GM12878 (cell line): ENCODE results near the gene UGGT2. TPM values are rescaled to one million over a fixed set of nuclear protein-coding genes. Genes with fewer than 3 reads are reported as not detected.

Experiments
- ATAC-seq: fragments of 200-7000 bp; cut with Tn5 transposase; 3 replicates; pipeline ENCODE4 v1.9.1; 2020; ENCODE audit warnings: mild to moderate bottlenecking, moderate library complexity
- BruUV-seq: library from RNA; stranded (reverse); fragments of 400-500 nt; replicated peaks from 2 replicates; lab custom pipeline; 2021; lab: Mats Ljungman, UMichigan
- CTCF ChIA-PET: fragments of 300-600 bp; sonication (Branson Sonifier 250); formaldehyde crosslinking; extraction: SDS; loops from one replicate; lab custom pipeline; 2021; ENCODE audit warnings: inconsistent platforms; lab: Yijun Ruan, JAX
- POLR2A ChIA-PET: fragments of 350-600 bp; formaldehyde crosslinking; extraction: SDS; loops from one replicate; lab custom pipeline; 2021; ENCODE audit warnings: inconsistent platforms; lab: Charles Lee
- RAD21 ChIA-PET: fragments of 300-600 bp; sonication (Branson Sonifier 250); formaldehyde crosslinking; loops from one replicate; lab custom pipeline; 2023; ENCODE audit warnings: antibody characterized with exemption; ENCODE audit not compliant: unreplicated experiment; lab: Charles Lee
- SMC1A ChIA-PET: fragments of 300-600 bp; sonication (Branson Sonifier 250); formaldehyde crosslinking; loops from one replicate; lab custom pipeline; 2023; ENCODE audit not compliant: unreplicated experiment, uncharacterized antibody; lab: Charles Lee
- DNase-seq: peaks from one replicate; pipeline ENCODE4 v3.0.0-alpha.2; 2011; ENCODE audit warnings: low read depth, low spot score
- FAIRE-seq: peaks from 3 replicates; lab custom pipeline; 2011; peaks lifted over from hg19 to GRCh38; lab: Jason Lieb, UNC
- H2AFZ ChIP-seq: 2 replicates; pipeline ENCODE4 v1.6.0; 2011; ENCODE audit warnings: low read depth, low read length, control low read depth; ENCODE audit not compliant: control insufficient read depth
- H3K27ac ChIP-seq: 2 replicates; pipeline ENCODE4 v1.5.1; 2011; ENCODE audit warnings: control low read depth; ENCODE audit not compliant: control insufficient read depth, insufficient read depth
- H3K27me3 ChIP-seq, 2 experiments: replicated peaks in 1 of 2; 2 replicates each; pipeline versions ENCODE4 v1.6.0 to v1.6.1; 2011; ENCODE audit warnings: low read length in 1 of 2; ENCODE audit not compliant: control insufficient read depth in 2 of 2, insufficient read depth in 2 of 2
- H3K36me3 ChIP-seq, 2 experiments: 2 replicates each; pipeline ENCODE4 v1.5.1; 2011; ENCODE audit warnings: low read length in 1 of 2; ENCODE audit not compliant: control insufficient read depth in 2 of 2, insufficient read depth in 2 of 2
- H3K4me1 ChIP-seq: 2 replicates; pipeline ENCODE4 v1.6.1; 2011; ENCODE audit warnings: mild to moderate bottlenecking, low read length, moderate library complexity, mixed read lengths; ENCODE audit not compliant: control insufficient read depth, insufficient read depth
- H3K4me2 ChIP-seq: 2 replicates; pipeline ENCODE4 v1.6.0; 2011; ENCODE audit warnings: control low read depth; ENCODE audit not compliant: control insufficient read depth, insufficient read depth
- H3K4me3 ChIP-seq: fragments of 200-600 bp; sonication (generic); 2 replicates; pipeline ENCODE4 v1.5.1; 2016
- H3K79me2 ChIP-seq: 2 replicates; pipeline ENCODE4 v1.6.0; 2011; ENCODE audit warnings: low read length; ENCODE audit not compliant: control insufficient read depth, insufficient read depth
- H3K9ac ChIP-seq: 2 replicates; pipeline ENCODE4 v1.8.0; 2011; ENCODE audit warnings: low read length, control low read depth, mixed read lengths; ENCODE audit not compliant: control insufficient read depth, insufficient read depth
- H3K9me3 ChIP-seq: replicated peaks from 3 replicates; pipeline ENCODE4 v1.5.1; 2011; ENCODE audit warnings: mild to moderate bottlenecking, low read length; ENCODE audit not compliant: control insufficient read depth, insufficient read depth
- H4K20me1 ChIP-seq: 2 replicates; pipeline ENCODE4 v1.6.0; 2011; ENCODE audit not compliant: control insufficient read depth, insufficient read depth
- SUZ12 ChIP-seq: fragments of 200-600 bp; sonication (generic); IDR thresholded peaks from one replicate; pipeline ENCODE4 v1.6.1; 2018; ENCODE audit warnings: antibody characterized with exemption, mild to moderate bottlenecking; ENCODE audit not compliant: unreplicated experiment
- WRNIP1 ChIP-seq: IDR thresholded peaks from 2 replicates; pipeline ENCODE4 v1.6.1; 2011; ENCODE audit warnings: low read depth, low read length, improper control_type of control experiment, borderline replicate concordance
- YY1 ChIP-seq: IDR thresholded peaks from 2 replicates; pipeline ENCODE4 v1.6.1; 2011; ENCODE audit warnings: low read depth, mild to moderate bottlenecking, low read length
- ZBTB40 ChIP-seq: fragments of 450-650 bp; IDR thresholded peaks from 2 replicates; pipeline ENCODE4 v1.6.1; 2016; ENCODE audit warnings: mild to moderate bottlenecking, moderate library complexity, borderline replicate concordance
- WGBS: methylation state at CpG from one replicate; pipeline ENCODE4 v1.1.6; 2016; ENCODE audit warnings: low lambda C conversion rate; ENCODE audit not compliant: insufficient replicate concordance, insufficient coverage; ENCODE audit errors: missing lambda C conversion rate; 5-methylcytosine and 5-hydroxymethylcytosine counted together
- in situ Hi-C: fragments of 300-500 bp; cut with MboI; formaldehyde crosslinking; loops from 9 replicates; pipeline ENCODE4 v1.14.3; 2018; ENCODE audit warnings: mixed read lengths
- intact Hi-C: fragments of 100-400 bp; cut with micrococcal nuclease; formaldehyde crosslinking; loops from one replicate; pipeline ENCODE4 v1.14.2; 2022; ENCODE audit not compliant: unreplicated experiment
- polyA plus RNA-seq, 11 experiments: library from polyadenylated mRNA; depleted of rRNA in 4 of 11; unstranded in 6 of 11; stranded (reverse) in 5 of 11; fragments of >200 nt; fragmentation: Nextera tagmentation in 4 of 11; fragmentation: Illumina TruSeq in 1 of 11; extraction: Ambion mirVana in 4 of 11; extraction: Trizol in 1 of 11; gene quantifications; 1 replicate in 1 of 11; 2 replicates in 10 of 11; pipeline versions ENCODE4 v1.2.1 to v1.2.3, GENCODE V29; 2011 to 2016; ENCODE audit warnings: inconsistent platforms in 2 of 11, missing spikeins in 2 of 11, low read depth in 1 of 11
- total RNA-seq, 4 experiments: library from RNA; depleted of rRNA in 3 of 4; stranded (reverse); fragments of >200 nt in 3 of 4; fragmentation: Illumina TruSeq in 1 of 4; extraction: Trizol in 1 of 4; gene quantifications; 2 replicates each; pipeline versions ENCODE4 v1.2.1 to v1.2.3, GENCODE V29; 2013 to 2021

The UGGT2 gene
- total and polyA plus RNA-seq, 10 of the 15 experiments (the other 5 are each of a cell fraction or from before 2014, with no cell fraction given) = 4.9 to 29.0 (median 17.3) TPM

GRCh38 chr13:95779522-95779921 is 273.7 kb downstream of the UGGT2 start (continued):
- TF ChIP-seq ZBTB40 (no peak), YY1 (no peak)

GRCh38 chr13:95771905-95772304 is 281.3 kb downstream of the UGGT2 start:
- in situ Hi-C loops = no loop called here
- no peak overlapping the region for H2AFZ ChIP-seq
- intact Hi-C loops = no loop called here
- H3K27me3 ChIP-seq = no peaks in the 10 kb centered on the region
- ATAC-seq (no peak), FAIRE-seq (no peak), DNase-seq (no peak)
- H3K9me3 ChIP-seq = no peaks in the 10 kb centered on the region
- H3K36me3 ChIP-seq = peaks cover 0 to 11% of the 10 kb centered on the region in 2 experiments; a peak in 2 of 4 replicates
- CTCF ChIA-PET = no interaction called here
- BruUV-seq = no TSS peak
- RAD21 ChIA-PET = no interaction called here
- H3K4me1 ChIP-seq = no peaks in the 10 kb centered on the region
- TF ChIP-seq SUZ12 (no peak), WRNIP1 (no peak)
- H4K20me1 ChIP-seq = no peaks in the 10 kb centered on the region
- no peaks in the 10 kb centered on the region for H3K79me2 ChIP-seq
- no peak overlapping the region for H3K9ac ChIP-seq
- SMC1A ChIA-PET = interaction anchor here (0.9 to 1.4 kb wide), 4 partner anchors 10 to 68 kb away, joined by 3 to 4 read pairs (median 4); no protein-coding TSS in a partner anchor
- WGBS = 98% methylated on average over 4 of the region's 4 CpGs
- no peak overlapping the region for H3K4me2 ChIP-seq
- H3K27ac ChIP-seq = no peak overlapping the region
- POLR2A ChIA-PET = no interaction called here
- H3K4me3 ChIP-seq = no peak overlapping the region
